Mucosa of descending colon (tissue), 3 donors: Measurements from ENCODE around the gene SMURF1. TPM values are rescaled to one million over a fixed set of nuclear protein-coding genes. Genes with fewer than 3 reads are reported as not detected.

ENCODE experiments used
- ATAC-seq: fragments of 200-7000 bp; cut with Tn5 transposase; one replicate; pipeline ENCODE4 v1.9.1; 2020; ENCODE audit warnings: mild to moderate bottlenecking, moderate library complexity
- DNase-seq, 3 donors: peaks; one replicate each; pipeline ENCODE4 v3.0.0-alpha.2; 2020
- H3K36me3 ChIP-seq: fragments of 200-600 bp; one replicate; pipeline ENCODE4 v1.8.0; 2021; ENCODE audit warnings: low read depth, mild to moderate bottlenecking
- H3K4me1 ChIP-seq: fragments of 200-600 bp; one replicate; pipeline ENCODE4 v1.8.0; 2021; ENCODE audit warnings: low read depth, mild to moderate bottlenecking
- H3K4me3 ChIP-seq: fragments of 200-600 bp; one replicate; pipeline ENCODE4 v1.8.0; 2021; ENCODE audit warnings: mild to moderate bottlenecking
- H3K9me3 ChIP-seq: fragments of 200-600 bp; one replicate; pipeline ENCODE4 v1.8.0; 2021; ENCODE audit warnings: mild to moderate bottlenecking
- intact Hi-C, 2 donors: fragments of 100-400 bp; cut with DNase I in 1 of 2; cut with micrococcal nuclease in 1 of 2; formaldehyde crosslinking; loops; one replicate each; pipeline versions ENCODE4 v1.11.0 to v1.11.1; 2022; cut with DNase I, micrococcal nuclease
- total RNA-seq, 3 donors: library from RNA; stranded (reverse); fragmentation: NEBNext Ultra II Directional in 2 of 3; extraction: Animal tissue kit (Norgen Biotek cat#: 25700) in 2 of 3; gene quantifications; one replicate each; pipeline versions ENCODE4 v1.2.1 to v1.2.4, GENCODE V29; 2021 to 2023
- TF ChIP-seq, protein P1 (sequence below): fragments of 200-600 bp; IDR thresholded peaks from one replicate; pipeline ENCODE4 v1.8.0; 2022; ENCODE audit warnings: antibody characterized with exemption, mild to moderate bottlenecking
- donor health status: DM: no; HTN: no; CAD: no; lungs with moderate emphysema.
- donor health status: DM: no; HTN: no; CAD: no.
- donor health status: DM: no; HTN: yes; CAD: no.

SMURF1 gene
- total RNA-seq, 3 donors from 2014 or later = 28.4 to 36.0 (median 31.2) TPM

GRCh38 chr7:99086532-99086931, 57.4 kb downstream of the SMURF1 start:
- ATAC-seq (no peak), DNase-seq (no peak)
- Histone ChIP-seq H3K9me3 (no peaks in the 10 kb centered on the region), H3K36me3 (no peaks in the 10 kb centered on the region), H3K4me3 (no peak overlapping the region), H3K4me1 (no peaks in the 10 kb centered on the region)
- TF ChIP-seq, protein P1, sequence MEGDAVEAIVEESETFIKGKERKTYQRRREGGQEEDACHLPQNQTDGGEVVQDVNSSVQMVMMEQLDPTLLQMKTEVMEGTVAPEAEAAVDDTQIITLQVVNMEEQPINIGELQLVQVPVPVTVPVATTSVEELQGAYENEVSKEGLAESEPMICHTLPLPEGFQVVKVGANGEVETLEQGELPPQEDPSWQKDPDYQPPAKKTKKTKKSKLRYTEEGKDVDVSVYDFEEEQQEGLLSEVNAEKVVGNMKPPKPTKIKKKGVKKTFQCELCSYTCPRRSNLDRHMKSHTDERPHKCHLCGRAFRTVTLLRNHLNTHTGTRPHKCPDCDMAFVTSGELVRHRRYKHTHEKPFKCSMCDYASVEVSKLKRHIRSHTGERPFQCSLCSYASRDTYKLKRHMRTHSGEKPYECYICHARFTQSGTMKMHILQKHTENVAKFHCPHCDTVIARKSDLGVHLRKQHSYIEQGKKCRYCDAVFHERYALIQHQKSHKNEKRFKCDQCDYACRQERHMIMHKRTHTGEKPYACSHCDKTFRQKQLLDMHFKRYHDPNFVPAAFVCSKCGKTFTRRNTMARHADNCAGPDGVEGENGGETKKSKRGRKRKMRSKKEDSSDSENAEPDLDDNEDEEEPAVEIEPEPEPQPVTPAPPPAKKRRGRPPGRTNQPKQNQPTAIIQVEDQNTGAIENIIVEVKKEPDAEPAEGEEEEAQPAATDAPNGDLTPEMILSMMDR = no peak
- intact Hi-C loops = no loop called here

GRCh38 chr7:99083733-99084132, 60.2 kb downstream of the SMURF1 start:
- no peaks in the 10 kb centered on the region for H3K9me3 ChIP-seq
- H3K4me3 ChIP-seq = no peak overlapping the region
- H3K4me1 ChIP-seq = peaks cover 10% of the 10 kb centered on the region
- intact Hi-C loops = no loop called here
- TF ChIP-seq, protein P1 = no peak
- no peak for ATAC-seq
- no peaks in the 10 kb centered on the region for H3K36me3 ChIP-seq
- DNase-seq = no peak

DNA sequence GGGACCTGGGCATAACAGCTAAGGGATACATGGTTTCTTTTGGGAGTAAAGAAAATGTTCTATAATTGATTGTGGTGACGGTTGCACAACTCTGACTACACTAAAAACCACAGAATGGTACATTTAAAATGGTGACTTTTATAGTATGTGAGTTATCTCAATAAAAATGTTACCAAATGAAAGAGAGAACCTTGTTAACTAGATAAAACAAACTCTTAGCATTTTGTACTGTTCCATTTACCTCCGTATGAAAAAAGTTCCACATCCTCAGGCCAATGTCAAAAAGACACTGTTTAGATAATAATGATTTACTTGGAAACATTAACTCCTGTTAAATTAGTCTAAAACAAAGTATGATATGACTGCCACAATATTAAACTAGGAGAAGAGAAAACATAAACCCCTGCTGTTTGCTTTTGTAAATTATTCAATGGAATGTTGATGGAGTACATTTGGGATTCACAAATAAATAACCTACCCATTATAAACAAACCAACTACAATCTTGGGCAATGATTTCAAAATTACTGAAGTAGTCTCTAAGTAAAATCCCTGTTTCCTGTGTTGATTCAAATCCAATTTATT, 60.7 kb downstream of the SMURF1 start:
- H3K4me3 ChIP-seq = no peak overlapping the region
- intact Hi-C loops = no loop called here
- DNase-seq (no peak), ATAC-seq (no peak)
- TF ChIP-seq, protein P1 = no peak
- no peaks in the 10 kb centered on the region for H3K9me3 ChIP-seq
- H3K4me1 ChIP-seq = peaks cover 14% of the 10 kb centered on the region
- H3K36me3 ChIP-seq = no peaks in the 10 kb centered on the region

- no peak for ATAC-seq
- Histone ChIP-seq H3K9me3 (no peaks in the 10 kb centered on the region), H3K36me3 (no peaks in the 10 kb centered on the region), H3K4me3 (no peak overlapping the region), H3K4me1 (peaks cover 14% of the 10 kb centered on the region)
- TF ChIP-seq, protein P1 = no peak
- DNase-seq = no peak
- intact Hi-C loops = no loop called here
These were observed 63.2 kb downstream of the SMURF1 start for GRCh38 chr7:99080679-99081078.

GRCh38 chr7:99079104-99079503, 64.8 kb downstream of the SMURF1 start:
- peaks cover 14% of the 10 kb centered on the region for H3K4me1 ChIP-seq
- peak; percentile 96 for ATAC-seq
- TF ChIP-seq, protein P1 = no peak
- intact Hi-C loops = no loop called here
- no peak overlapping the region for H3K4me3 ChIP-seq
- DNase-seq = peak; percentile 57 to 60 (median 58)
- H3K36me3 ChIP-seq = no peaks in the 10 kb centered on the region
- H3K9me3 ChIP-seq = no peaks in the 10 kb centered on the region

GRCh38 chr7:99078416-99078815, 65.5 kb downstream of the SMURF1 start:
- H3K36me3 ChIP-seq = no peaks in the 10 kb centered on the region
- DNase-seq (peak in 1 of 3 donors; percentile 20), ATAC-seq (peak; percentile 53)
- H3K9me3 ChIP-seq = no peaks in the 10 kb centered on the region
- TF ChIP-seq, protein P1 = no peak
- intact Hi-C loops = no loop called here
- peaks cover 14% of the 10 kb centered on the region for H3K4me1 ChIP-seq
- H3K4me3 ChIP-seq = no peak overlapping the region
